Esophagus muscularis mucosa (tissue), 4 donors: ENCODE measurements around the gene EMD.

ENCODE experiments used
- CTCF ChIP-seq, 3 experiments: fragments of 200-600 bp in 2 of 3; fragments of 450-650 bp in 1 of 3; sonication (generic) in 2 of 3; IDR thresholded peaks; one replicate each; pipeline ENCODE4 v1.5.1; 2017 to 2019; ENCODE audit warnings: antibody characterized with exemption in 3 of 3, mild to moderate bottlenecking in 2 of 3, moderate library complexity in 1 of 3
- EP300 ChIP-seq: sonication (generic); formaldehyde crosslinking; IDR thresholded peaks from one replicate; pipeline ENCODE4 v1.6.1; 2017; ENCODE audit warnings: antibody characterized with exemption
- POLR2A ChIP-seq: fragments of 450-650 bp; IDR thresholded peaks from one replicate; pipeline ENCODE4 v1.6.1; 2017; ENCODE audit warnings: antibody characterized with exemption, moderate library complexity, mild to moderate bottlenecking, low read depth
- POLR2AphosphoS5 ChIP-seq, 2 donors: sonication (generic); formaldehyde crosslinking; IDR thresholded peaks; one replicate each; pipeline ENCODE4 v1.6.1; 2017; ENCODE audit warnings: antibody characterized with exemption in 2 of 2

DNA sequence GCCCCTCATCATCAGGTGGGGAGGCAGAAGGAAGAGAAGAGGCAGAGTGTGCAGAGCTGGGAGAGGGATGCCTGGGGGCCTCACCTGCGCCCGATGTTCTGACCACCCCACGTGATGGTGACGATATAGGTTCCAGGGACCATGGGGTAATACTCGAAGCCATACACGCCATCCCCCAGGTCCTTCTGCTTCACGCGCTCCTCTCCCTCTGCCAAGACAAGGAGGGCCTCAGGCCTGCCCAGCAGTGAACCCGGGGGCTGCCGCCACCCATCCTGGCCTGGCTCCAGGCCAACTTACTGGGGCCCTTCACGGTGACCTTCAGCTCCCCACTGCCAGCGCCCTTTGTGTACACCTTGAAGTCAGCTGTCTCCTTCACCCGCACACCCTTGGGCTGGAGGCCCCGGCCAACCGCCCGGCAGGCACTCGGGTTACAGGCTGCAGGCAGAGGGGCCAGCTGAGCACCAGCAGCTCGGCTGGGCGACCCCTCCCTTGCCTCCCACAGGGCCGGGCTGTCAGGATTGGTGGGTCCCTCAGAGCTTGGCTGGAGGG lies 14.0 kb upstream of the EMD start:
- no peak for TF ChIP-seq CTCF (IDR thresholded peaks at IDR 0.05)
- no peak for TF ChIP-seq POLR2A
- TF ChIP-seq EP300: no peak
- peak; percentile 38 to 65 for TF ChIP-seq POLR2AphosphoS5 (IDR thresholded peaks at IDR 0.05)
